ENCODE results near the gene NINL.
"Not testable (repeated sequence)": the region's sequence is repeated elsewhere in the genome, so short reads cannot be mapped to it uniquely, and the experiment has no call there.

Gene NINL

GRCh38 chr20:25532015-25532751 lies 53.1 kb downstream of the NINL start:
- DNase-seq: no peak

- DNase-seq: no peak
These were observed 55.9 kb downstream of the NINL start for GRCh38 chr20:25529295-25529951.

- no peak for DNase-seq
These were observed 57.4 kb downstream of the NINL start for GRCh38 chr20:25527949-25528348.

- DNase-seq: no peak
These were observed 58.9 kb downstream of the NINL start for GRCh38 chr20:25526446-25526845.

DNA sequence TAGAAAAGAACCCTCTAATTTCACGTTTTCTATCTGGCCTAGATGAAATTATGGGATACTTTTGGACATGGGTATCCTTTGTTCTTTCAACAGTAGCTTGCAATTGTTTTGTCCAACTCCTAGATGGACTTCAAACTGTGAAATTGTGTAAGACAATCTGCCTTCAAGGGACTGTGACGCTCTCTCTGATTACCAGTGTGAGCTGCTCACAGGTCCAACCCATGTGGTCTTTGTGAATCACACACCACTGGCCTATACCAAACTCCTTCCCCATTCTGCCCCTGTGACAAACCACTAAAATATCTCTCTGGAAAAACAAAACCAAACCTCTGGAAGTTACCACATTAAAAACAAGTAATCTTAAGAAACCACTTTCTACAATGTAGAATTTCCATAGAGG lies 59.5 kb downstream of the NINL start:
- DNase-seq: no peak

DNA sequence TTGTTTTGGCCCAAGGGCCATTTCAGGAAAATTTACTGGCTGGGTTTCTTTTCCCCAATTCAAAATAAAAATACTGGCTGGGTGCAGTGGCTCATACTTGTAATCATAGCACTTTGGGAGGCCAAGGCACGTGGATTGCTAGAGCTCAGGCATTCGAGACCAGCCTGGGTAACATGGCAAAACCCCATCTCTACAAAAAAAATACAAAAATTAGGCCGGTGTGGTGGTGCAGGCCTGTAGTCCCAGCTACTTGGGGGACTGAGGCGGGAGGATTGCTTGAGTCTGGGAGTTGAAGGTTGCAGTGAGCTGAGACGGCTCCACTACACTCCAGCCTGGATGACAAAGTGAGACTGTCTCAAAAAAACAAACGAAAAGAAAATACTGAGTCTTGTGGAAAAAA lies 60.0 kb downstream of the NINL start:
- DNase-seq: no peak

DNA sequence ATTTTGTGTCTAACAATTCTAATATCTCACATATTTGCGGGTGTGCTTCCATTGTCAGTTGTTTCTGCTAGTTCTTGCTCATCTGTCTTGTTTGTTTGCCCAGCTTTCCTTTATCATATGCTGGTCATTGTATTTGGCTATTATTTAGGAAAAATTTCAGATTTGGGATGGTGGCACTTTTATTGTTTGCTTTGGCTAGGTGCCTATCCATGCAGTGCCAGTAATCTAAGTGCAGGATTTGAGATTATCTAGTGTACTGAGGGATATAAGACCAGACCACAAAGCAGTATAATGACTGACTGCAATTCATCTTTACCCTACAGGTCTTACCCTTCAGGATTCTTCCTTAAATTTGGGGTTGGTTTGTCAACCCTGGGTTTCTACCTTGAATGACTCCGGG lies 63.9 kb downstream of the NINL start:
- no peak for DNase-seq

DNA sequence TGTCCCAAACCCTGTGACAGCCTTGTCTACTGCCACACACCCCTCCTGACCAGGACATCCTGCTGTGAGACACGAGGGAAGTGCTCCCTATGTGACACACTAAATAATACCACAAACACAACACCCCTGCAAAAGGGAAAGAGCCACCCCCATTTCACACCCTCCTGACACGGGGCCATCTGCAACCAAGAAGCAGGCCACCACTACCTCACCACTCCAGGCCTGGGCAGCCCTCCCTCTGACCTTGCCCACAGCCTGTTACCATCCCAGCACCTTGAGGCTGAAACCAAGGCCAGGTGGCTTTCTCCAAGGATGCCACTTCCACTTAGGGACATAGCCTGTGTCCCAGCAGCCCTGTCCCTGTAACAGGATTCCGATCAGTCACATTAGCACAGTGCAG lies 68.2 kb downstream of the NINL start:
- no peak for DNase-seq

- DNase-seq: no peak
These were observed 70.5 kb downstream of the NINL start for GRCh38 chr20:25514747-25515340.

DNA sequence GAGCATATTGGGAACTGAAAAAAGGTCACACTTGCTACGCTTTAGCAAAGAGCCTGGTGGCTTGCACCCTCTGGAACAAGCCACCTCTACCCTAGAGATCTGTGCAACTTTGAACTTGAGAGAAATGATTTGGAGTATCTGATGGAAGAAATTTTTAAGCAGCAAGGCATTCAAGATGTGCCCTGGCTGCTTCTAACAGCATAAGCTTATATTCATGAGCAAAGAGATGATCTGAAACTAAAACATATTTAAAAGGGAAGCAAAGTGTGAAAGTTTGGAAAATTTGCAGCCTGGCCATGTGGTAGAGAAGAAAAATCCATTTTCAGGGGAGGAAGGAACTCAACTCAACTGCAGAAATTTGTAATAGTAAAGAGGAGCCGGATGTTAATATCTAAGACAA lies 71.1 kb downstream of the NINL start:
- DNase-seq: no peak

- no peak for DNase-seq
These were observed 72.6 kb downstream of the NINL start for GRCh38 chr20:25512709-25513108.

- DNase-seq: no peak
These were observed 74.1 kb downstream of the NINL start for GRCh38 chr20:25511183-25511582.

DNA sequence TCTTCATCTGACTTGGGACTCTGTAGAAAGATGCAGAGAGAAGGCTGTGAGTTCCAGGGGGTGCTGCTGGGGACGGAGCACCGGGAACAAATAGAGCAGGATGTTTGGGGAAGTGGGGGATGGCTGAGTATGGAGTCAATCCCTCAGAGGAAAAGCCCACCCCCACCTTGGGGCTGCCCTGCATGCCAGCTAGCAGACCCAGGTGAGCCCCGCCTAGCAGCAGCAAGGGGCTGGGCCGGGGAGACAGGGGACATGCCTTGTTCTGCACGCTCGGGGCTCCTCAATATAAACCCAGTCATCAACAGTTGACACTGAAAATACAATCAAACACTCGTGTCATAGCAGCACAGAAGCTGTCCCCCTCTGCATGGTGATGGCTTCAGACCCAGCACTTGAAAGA lies 74.6 kb downstream of the NINL start:
- DNase-seq: no peak

- DNase-seq: no peak
These were observed 75.1 kb downstream of the NINL start for GRCh38 chr20:25510202-25510601.

- DNase-seq: no peak
These were observed 76.2 kb downstream of the NINL start for GRCh38 chr20:25509084-25509483.

DNA sequence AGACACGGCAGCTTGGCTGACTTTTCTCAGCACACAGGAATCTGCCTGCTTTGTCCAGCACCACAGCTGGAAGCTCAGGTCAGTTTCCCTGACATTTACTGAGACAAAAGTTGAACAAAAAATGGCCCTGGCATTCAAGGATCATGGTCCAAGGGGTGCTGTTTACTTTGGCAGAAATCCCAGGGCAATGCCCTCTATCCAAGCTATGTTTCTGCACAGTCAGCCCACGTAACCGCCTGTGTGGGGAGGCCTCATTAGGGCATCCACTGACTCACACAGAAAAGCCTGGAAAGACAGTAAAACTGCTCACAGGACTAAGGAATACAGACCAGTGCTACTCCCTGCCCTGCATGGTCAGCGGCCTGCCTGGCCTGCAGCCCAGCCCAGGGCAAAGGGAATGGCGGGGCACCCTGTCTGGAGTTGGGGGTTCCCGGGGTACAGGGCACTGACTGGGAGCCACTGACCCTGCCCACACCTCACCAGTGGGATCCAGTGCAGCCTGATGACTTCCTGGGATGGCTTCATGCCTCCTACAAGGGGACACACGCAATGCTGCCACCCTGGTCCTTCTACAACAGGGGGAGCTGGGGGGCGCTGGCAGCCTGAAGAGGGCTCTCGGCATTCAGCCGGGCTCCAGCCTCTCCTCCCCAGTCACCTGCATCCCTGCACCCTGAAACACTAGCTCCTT lies 77.1 kb downstream of the NINL start:
- no peak for DNase-seq

DNA sequence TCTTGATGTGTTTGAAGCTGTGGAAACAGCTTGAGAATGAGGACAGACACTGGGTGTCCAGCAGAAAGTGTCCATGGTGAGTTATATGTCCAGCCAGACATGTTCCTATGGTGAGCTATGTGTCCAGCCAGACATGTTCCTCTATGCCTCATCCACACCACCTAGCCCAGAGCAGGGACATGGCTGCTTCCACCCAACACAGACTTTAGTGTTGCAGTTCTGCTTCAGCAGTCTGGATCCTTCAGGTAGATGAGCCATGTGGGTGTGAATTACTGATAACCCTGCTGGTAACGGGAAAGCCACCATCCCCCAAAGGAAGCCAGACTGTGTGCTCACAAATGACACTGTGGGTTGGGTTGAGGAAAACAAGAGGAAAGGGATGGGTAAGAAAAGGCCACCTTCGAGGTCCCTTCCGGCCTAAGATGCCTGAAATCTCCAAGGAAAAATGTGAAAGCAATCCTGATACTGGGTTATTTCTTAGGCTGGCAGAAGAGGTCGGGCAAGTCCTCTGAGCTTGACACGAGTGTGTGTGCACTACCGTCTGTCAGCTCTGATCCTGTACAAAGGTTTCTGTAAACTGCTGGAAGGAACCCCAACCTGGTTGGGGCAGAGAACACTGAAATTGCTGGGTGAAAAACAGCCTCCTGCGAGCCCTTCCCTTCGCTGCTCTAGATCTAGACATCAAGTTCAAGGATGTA lies 77.8 kb downstream of the NINL start:
- no peak for DNase-seq

DNA sequence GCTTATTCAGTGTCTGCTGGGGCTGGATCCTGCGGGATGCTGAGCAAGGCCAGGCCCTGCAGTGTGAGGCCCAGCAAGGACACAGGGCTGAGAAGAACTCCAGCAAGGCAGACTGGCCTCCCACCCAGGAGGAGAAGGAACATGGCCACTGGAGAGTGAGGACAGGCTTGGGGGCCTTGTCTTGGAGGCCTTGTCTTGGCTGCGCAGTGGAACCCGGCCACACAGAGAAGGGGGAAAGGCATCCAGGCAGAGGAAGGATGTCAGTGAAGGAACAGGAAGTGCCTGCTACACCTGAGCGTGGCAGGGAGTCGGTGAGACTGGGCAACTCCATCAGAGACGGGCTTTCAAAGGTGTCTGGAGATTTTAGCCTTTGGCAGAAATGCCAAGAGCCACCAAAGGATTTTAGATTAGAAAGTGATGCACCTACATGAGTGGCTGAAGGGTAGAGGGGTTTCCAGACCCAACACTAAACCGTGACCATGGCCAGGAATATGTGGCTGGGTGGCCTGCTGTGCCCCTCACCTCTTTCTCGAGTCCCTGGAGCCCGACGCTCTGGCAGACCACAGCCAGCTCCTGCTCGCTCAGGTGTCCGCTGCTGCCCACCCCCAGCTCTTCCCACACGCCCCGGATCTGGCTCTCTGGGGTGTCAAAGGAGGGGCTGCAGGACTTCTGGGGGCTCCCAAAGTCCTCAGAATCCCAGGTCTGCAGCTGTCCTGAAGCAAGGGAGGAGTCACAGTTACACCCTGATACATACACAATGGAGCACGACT lies 80.8 kb downstream of the NINL start:
- DNase-seq: no peak

DNA sequence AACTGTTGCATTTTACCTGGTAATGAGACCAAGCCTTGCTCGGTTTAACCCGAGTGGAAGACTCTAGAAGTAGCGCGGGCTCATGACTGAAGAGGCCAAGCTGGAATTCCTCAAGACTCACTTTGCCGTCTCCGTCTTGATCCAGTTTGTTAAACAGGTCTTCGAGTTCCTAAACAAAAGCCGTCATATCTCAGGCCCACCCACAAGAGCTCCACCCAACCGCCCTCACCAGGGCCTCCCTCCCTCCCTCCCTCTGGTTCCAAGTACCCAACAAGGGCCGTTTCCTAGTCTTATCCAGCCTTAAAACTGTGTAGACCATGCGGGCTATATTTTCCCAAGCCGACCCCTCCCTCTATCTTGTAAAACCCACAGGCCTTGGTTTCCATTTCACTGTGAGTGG lies 81.4 kb downstream of the NINL start:
- DNase-seq: no peak

DNA sequence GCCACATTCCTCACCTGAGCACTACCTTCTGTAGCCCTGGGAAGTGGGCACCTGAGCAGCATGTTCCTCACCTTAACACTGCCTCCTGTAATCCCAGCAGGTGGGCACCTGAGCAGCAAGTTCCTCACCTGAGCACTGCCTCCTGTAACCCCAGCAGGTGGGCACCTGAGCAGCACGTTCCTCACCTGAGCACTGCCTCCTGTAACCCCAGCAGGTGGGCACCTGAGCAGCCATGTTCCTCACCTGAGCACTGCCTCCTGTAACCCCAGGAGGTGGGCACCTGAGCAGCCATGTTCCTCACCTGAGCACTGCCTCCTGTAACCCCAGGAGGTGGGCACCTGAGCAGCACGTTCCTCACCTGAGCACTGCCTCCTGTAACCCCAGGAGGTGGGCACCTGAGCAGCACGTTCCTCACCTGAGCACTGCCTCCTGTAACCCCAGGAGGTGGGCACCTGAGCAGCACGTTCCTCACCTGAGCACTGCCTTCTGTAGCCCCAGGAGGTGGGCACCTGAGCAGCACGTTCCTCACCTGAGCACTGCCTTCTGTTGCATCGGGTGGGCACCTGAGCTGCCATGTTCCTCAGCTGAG lies 82.2 kb downstream of the NINL start:
- DNase-seq: not testable (repeated sequence)

- DNase-seq: peak; percentile 59
These were observed 84.4 kb downstream of the NINL start for GRCh38 chr20:25500880-25501351.

Measured in activated effector memory CD4-positive, alpha-beta T cell treated with anti-CD3 and anti-CD28 coated beads, Interleukin-2, amount 50 U/mL, for 16 hours (primary cell).